Neuronal stem cell (in vitro differentiated cells): ENCODE data around the gene PGAM4.

Experiments used
- DNase-seq: peaks from one replicate; pipeline ENCODE4 v3.0.0-alpha.2; 2013; ENCODE audit warnings: low spot score
- H2AFZ ChIP-seq: one replicate; pipeline ENCODE4 v1.6.1; 2013; ENCODE audit warnings: mild to moderate bottlenecking, low read length, inconsistent platforms
- H2AK5ac ChIP-seq: 2 replicates; pipeline ENCODE4 v1.6.1; 2013; ENCODE audit warnings: low read depth, mild to moderate bottlenecking, inconsistent platforms, low read length, moderate library complexity, mixed read lengths
- H2BK120ac ChIP-seq: 2 replicates; pipeline ENCODE4 v1.6.1; 2013; ENCODE audit warnings: low read depth, mild to moderate bottlenecking, inconsistent platforms, low read length, moderate library complexity, mixed read lengths
- H2BK12ac ChIP-seq: one replicate; pipeline ENCODE4 v1.6.1; 2013; ENCODE audit warnings: low read length, inconsistent platforms
- H2BK15ac ChIP-seq: 2 replicates; pipeline ENCODE4 v1.6.1; 2013; ENCODE audit warnings: mild to moderate bottlenecking, low read length, inconsistent platforms, mixed read lengths
- H2BK5ac ChIP-seq: one replicate; pipeline ENCODE4 v1.6.1; 2013; ENCODE audit warnings: inconsistent platforms, mild to moderate bottlenecking, low read length, moderate library complexity
- H3K14ac ChIP-seq: one replicate; pipeline ENCODE4 v1.6.1; 2013; ENCODE audit warnings: low read length, inconsistent platforms
- H3K18ac ChIP-seq: 2 replicates; pipeline ENCODE4 v1.6.1; 2013; ENCODE audit warnings: low read length, inconsistent platforms
- H3K23ac ChIP-seq: 2 replicates; pipeline ENCODE4 v1.6.1; 2013; ENCODE audit warnings: low read depth, mild to moderate bottlenecking, mixed read lengths, low read length, inconsistent platforms; ENCODE audit not compliant: poor library complexity
- H3K27ac ChIP-seq: replicated peaks from 3 replicates; pipeline ENCODE4 v1.5.1; 2013; ENCODE audit warnings: low read length, inconsistent platforms
- H3K27me3 ChIP-seq, 3 experiments: 2 replicates each; pipeline ENCODE4 v1.6.1; 2013; ENCODE audit warnings: low read length in 3 of 3, mild to moderate bottlenecking in 2 of 3, inconsistent platforms in 1 of 3, low read depth in 1 of 3, mixed read lengths in 1 of 3, moderate library complexity in 1 of 3; ENCODE audit not compliant: control insufficient read depth in 3 of 3, insufficient read depth in 3 of 3
- H3K36me3 ChIP-seq, 2 donors: replicated peaks in 1 of 2; 2 replicates each; pipeline ENCODE4 v1.6.1; 2013; ENCODE audit warnings: low read length in 2 of 2; ENCODE audit not compliant: control insufficient read depth in 2 of 2, insufficient read depth in 2 of 2
- H3K4ac ChIP-seq: 2 replicates; pipeline ENCODE4 v1.6.1; 2013; ENCODE audit warnings: inconsistent platforms, mild to moderate bottlenecking, low read length, moderate library complexity
- H3K4me1 ChIP-seq, 2 donors: 1 replicate in 1 of 2; 2 replicates in 1 of 2; pipeline ENCODE4 v1.6.1; 2013; ENCODE audit warnings: low read length in 2 of 2, low read depth in 1 of 2; ENCODE audit not compliant: control insufficient read depth in 2 of 2, insufficient read depth in 1 of 2
- H3K4me2 ChIP-seq: one replicate; pipeline ENCODE4 v1.6.1; 2013; ENCODE audit warnings: mild to moderate bottlenecking, low read length, inconsistent platforms; ENCODE audit not compliant: insufficient read depth, poor library complexity, severe bottlenecking
- H3K4me3 ChIP-seq, 2 donors: 2 replicates each; pipeline ENCODE4 v1.5.1; 2013; ENCODE audit warnings: low read length in 2 of 2, mild to moderate bottlenecking in 2 of 2, inconsistent platforms in 1 of 2, moderate library complexity in 1 of 2
- H3K79me1 ChIP-seq: one replicate; pipeline ENCODE4 v1.6.1; 2013; ENCODE audit warnings: low read depth, mild to moderate bottlenecking, inconsistent platforms, low read length, moderate library complexity
- H3K9ac ChIP-seq: one replicate; pipeline ENCODE4 v1.6.1; 2013; ENCODE audit warnings: mild to moderate bottlenecking, low read depth, low read length, inconsistent platforms; ENCODE audit not compliant: poor library complexity
- H3K9me3 ChIP-seq, 2 donors: replicated peaks in 1 of 2; 2 replicates each; pipeline versions ENCODE3 to v1.6.1; 2013; ENCODE audit warnings: low read length in 2 of 2, mild to moderate bottlenecking in 2 of 2, inconsistent platforms in 1 of 2, low read depth in 1 of 2, mixed read lengths in 1 of 2, moderate library complexity in 1 of 2; ENCODE audit not compliant: control insufficient read depth in 2 of 2, insufficient read depth in 1 of 2
- H4K8ac ChIP-seq: one replicate; pipeline ENCODE4 v1.6.1; 2013; ENCODE audit warnings: low read depth, mild to moderate bottlenecking, inconsistent platforms, low read length, moderate library complexity
- H4K91ac ChIP-seq: one replicate; pipeline ENCODE4 v1.6.1; 2013; ENCODE audit warnings: low read length, low read depth, mild to moderate bottlenecking, inconsistent platforms; ENCODE audit not compliant: poor library complexity
- WGBS, 2 donors: extraction: QIAGEN DNeasy Blood & Tissue Kit; methylation state at CpG; one replicate each; pipeline ENCODE4 v1.1.7; 2013; ENCODE audit warnings: missing lambda C conversion rate in 2 of 2, mixed read lengths in 1 of 2; ENCODE audit not compliant: insufficient read length in 2 of 2, insufficient replicate concordance in 1 of 2; ENCODE audit errors: extremely low coverage in 2 of 2; 5-methylcytosine and 5-hydroxymethylcytosine counted together

Gene PGAM4

DNA sequence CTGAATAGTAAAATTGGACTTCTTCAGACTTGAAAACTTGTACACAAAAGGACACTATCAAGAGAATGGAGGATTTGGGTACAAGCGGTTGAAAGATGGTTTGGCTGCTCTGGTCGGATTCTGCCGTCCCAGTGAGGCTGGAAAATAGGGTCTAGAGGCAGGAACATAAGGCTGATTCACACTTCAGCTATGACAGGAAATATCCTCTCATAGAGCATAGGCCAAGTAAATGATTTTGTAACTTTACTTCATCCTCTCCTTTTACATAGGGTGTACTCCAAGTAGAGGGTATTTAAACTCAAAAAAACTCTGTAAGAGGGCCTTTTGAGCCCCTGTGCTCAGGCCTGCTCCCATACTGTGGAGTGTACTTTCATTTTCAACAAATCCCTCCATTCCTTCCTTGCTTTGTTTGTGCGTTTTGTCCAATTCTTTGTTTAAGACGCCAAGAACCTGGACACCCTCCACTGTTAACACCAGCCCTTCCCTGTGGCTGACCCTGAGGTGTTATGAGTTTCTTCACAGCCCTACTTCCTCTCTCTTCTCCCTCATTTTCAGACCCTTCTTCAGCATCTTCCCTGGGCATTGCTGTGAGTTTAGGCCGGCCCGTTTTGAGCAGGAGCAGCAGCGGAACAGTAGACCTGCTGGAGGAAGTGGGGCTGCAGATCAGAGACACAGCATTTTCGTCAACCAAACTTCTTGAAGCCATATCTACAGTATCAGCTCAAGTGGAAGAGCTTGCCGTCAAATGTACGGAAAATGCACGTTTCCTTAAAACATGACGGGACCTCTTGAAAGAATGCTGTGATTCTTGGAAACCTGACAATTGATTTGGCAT is 7.2 kb downstream of the PGAM4 start:
- Histone ChIP-seq H3K4ac (no peak overlapping the region), H2AK5ac (no peak overlapping the region), H3K4me3 (no peak overlapping the region), H3K79me1 (no peaks in the 10 kb centered on the region), H3K4me2 (no peak overlapping the region), H3K14ac (no peak overlapping the region), H3K36me3 (no peaks in the 10 kb centered on the region), H2BK5ac (no peak overlapping the region), H4K8ac (no peak overlapping the region), H3K18ac (no peak overlapping the region), H2BK120ac (no peak overlapping the region), H2BK12ac (no peak overlapping the region), H3K27ac (no peak overlapping the region), H2BK15ac (no peak overlapping the region), H4K91ac (no peak overlapping the region), H3K4me1 (no peaks in the 10 kb centered on the region), H3K9me3 (no peaks in the 10 kb centered on the region), H3K23ac (no peak overlapping the region), H3K27me3 (no peaks in the 10 kb centered on the region), H3K9ac (no peak overlapping the region), H2AFZ (no peak overlapping the region)
- no peak for DNase-seq
- no CpG with 5 or more reads among the region's 13 CpGs for WGBS, 2 donors

DNA sequence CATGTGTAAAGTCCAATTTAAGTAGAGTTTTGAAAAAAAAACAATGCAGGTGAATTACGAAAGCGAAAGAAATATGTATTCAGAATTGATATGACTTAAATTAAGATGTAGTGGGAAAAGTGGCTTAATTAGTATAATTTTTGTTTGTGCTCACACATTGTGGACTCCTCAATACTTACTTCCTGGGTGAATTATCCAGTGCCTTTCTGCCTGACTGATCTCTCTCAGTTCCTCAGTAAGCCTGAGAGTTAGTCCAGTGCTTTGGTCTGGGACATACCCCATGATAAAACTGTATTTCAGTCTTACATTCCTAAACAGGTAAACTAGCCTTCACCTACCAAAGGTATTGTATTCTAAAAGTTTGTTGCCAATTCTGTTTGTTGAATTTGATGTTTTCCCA is 8.4 kb downstream of the PGAM4 start:
- WGBS, 2 donors, result no CpG with 5 or more reads among the region's 2 CpGs
- no peak overlapping the region for H4K8ac ChIP-seq
- no peak overlapping the region for H2BK12ac ChIP-seq
- H3K79me1 ChIP-seq, result no peaks in the 10 kb centered on the region
- no peaks in the 10 kb centered on the region for H3K4me1 ChIP-seq
- H3K4ac ChIP-seq, result no peak overlapping the region
- H3K9ac ChIP-seq, result no peak overlapping the region
- no peak overlapping the region for H3K14ac ChIP-seq
- H3K9me3 ChIP-seq, result no peaks in the 10 kb centered on the region
- H2BK120ac ChIP-seq, result no peak overlapping the region
- DNase-seq, result no peak
- H3K4me3 ChIP-seq, result no peak overlapping the region
- H3K18ac ChIP-seq, result no peak overlapping the region
- H3K36me3 ChIP-seq, result no peaks in the 10 kb centered on the region
- H3K27ac ChIP-seq, result no peak overlapping the region
- H3K23ac ChIP-seq, result no peak overlapping the region
- H3K27me3 ChIP-seq, result no peaks in the 10 kb centered on the region
- H2BK15ac ChIP-seq, result no peak overlapping the region
- H3K4me2 ChIP-seq, result no peak overlapping the region
- H2BK5ac ChIP-seq, result no peak overlapping the region
- H2AK5ac ChIP-seq, result no peak overlapping the region
- no peak overlapping the region for H2AFZ ChIP-seq
- H4K91ac ChIP-seq, result no peak overlapping the region

DNA sequence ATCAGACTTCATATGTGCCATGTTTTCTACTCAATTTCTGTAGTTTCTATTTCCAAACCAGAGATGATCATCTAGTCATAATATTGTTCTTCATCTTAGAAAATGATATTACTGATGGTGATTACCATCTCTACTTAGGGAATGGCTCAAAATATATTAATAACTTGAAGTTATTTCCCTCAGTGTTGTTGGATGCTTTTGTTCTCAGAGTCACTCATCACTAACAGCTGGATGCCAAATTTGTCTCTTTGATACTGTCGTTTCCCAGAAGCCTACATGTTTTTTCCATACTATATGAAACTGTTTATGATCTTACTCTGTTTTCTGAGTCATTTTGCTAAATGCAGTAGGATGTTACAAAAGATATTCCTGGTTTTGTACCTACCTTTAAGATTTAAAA is 8.9 kb downstream of the PGAM4 start:
- Histone ChIP-seq H2BK5ac (no peak overlapping the region), H3K4me2 (no peak overlapping the region), H4K8ac (no peak overlapping the region), H2BK120ac (no peak overlapping the region), H3K27ac (no peak overlapping the region), H3K23ac (no peak overlapping the region), H3K4me3 (no peak overlapping the region), H3K36me3 (no peaks in the 10 kb centered on the region), H4K91ac (no peak overlapping the region), H2AFZ (no peak overlapping the region), H3K79me1 (no peaks in the 10 kb centered on the region), H3K18ac (no peak overlapping the region), H3K9ac (no peak overlapping the region), H2BK15ac (no peak overlapping the region), H3K27me3 (no peaks in the 10 kb centered on the region), H3K9me3 (no peaks in the 10 kb centered on the region), H3K14ac (no peak overlapping the region), H3K4ac (no peak overlapping the region), H3K4me1 (no peaks in the 10 kb centered on the region), H2BK12ac (no peak overlapping the region), H2AK5ac (no peak overlapping the region)
- WGBS, 2 donors, result no CpG with 5 or more reads among the region's 1 CpG
- DNase-seq, result no peak

DNA sequence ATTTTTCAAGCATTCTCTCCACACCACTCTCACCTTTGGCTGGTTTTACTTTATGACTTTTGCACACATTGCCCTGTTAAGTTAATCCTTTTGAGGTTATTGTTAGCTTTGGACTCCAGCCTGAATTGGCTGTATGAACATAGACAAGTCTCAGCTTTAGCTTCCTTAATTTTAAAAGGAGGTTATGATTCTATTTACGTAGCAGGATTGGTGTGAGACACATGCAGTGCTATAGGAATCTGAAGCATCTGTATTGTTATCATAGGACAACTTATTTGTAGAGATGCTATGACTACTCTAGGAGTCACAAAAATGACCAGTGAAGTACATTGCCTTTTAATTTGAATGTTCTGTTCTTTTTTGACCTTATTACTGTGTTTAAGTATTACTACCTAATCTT is 15.7 kb downstream of the PGAM4 start:
- H3K27ac ChIP-seq, result no peak overlapping the region
- no peak for DNase-seq
- H3K4me1 ChIP-seq, result no peaks in the 10 kb centered on the region
- no peak overlapping the region for H2BK5ac ChIP-seq
- no peak overlapping the region for H3K4me2 ChIP-seq
- no peak overlapping the region for H2BK12ac ChIP-seq
- H2BK120ac ChIP-seq, result no peak overlapping the region
- no peak overlapping the region for H2BK15ac ChIP-seq
- H3K27me3 ChIP-seq, result no peaks in the 10 kb centered on the region
- H3K18ac ChIP-seq, result no peak overlapping the region
- H3K9me3 ChIP-seq, result no peaks in the 10 kb centered on the region
- H3K4ac ChIP-seq, result no peak overlapping the region
- H3K36me3 ChIP-seq, result no peaks in the 10 kb centered on the region
- no peak overlapping the region for H3K14ac ChIP-seq
- H4K91ac ChIP-seq, result no peak overlapping the region
- H4K8ac ChIP-seq, result no peak overlapping the region
- no CpG with 5 or more reads among the region's 1 CpG for WGBS, 2 donors
- H3K23ac ChIP-seq, result no peak overlapping the region
- no peaks in the 10 kb centered on the region for H3K79me1 ChIP-seq
- H3K9ac ChIP-seq, result no peak overlapping the region
- H3K4me3 ChIP-seq, result no peak overlapping the region
- no peak overlapping the region for H2AFZ ChIP-seq
- no peak overlapping the region for H2AK5ac ChIP-seq
